ENCODE results near the gene ELF1.

DNA sequence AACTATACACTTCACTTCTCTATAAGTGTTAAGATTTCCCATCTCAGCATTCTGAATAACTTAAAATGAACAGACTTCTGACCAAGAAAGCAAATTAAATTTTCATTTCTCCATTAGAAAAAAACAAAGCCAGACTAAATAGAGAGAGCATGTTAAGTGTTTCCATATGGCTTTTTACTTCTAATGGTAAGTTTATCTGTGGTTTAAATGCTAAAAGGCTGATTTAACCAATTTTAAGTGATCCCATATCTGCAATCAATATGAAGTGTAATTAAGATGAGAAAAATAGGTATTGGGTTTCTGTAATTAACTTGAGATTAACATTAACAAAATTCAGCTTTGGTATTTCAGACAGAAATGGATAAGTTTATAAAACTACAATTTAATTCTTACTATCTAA lies 107.8 kb downstream of the ELF1 start:
- TF ChIP-seq, protein P1, sequence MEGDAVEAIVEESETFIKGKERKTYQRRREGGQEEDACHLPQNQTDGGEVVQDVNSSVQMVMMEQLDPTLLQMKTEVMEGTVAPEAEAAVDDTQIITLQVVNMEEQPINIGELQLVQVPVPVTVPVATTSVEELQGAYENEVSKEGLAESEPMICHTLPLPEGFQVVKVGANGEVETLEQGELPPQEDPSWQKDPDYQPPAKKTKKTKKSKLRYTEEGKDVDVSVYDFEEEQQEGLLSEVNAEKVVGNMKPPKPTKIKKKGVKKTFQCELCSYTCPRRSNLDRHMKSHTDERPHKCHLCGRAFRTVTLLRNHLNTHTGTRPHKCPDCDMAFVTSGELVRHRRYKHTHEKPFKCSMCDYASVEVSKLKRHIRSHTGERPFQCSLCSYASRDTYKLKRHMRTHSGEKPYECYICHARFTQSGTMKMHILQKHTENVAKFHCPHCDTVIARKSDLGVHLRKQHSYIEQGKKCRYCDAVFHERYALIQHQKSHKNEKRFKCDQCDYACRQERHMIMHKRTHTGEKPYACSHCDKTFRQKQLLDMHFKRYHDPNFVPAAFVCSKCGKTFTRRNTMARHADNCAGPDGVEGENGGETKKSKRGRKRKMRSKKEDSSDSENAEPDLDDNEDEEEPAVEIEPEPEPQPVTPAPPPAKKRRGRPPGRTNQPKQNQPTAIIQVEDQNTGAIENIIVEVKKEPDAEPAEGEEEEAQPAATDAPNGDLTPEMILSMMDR (IDR thresholded peaks at IDR 0.05; ENCODE audit: poor library complexity): no peak
- no peak for TF ChIP-seq EZH2phosphoT487 (IDR thresholded peaks at IDR 0.05; ENCODE audit: low read depth, severe bottlenecking, unreplicated experiment)
- no peak for TF ChIP-seq EZH2 (IDR thresholded peaks at IDR 0.05; ENCODE audit: borderline replicate concordance)
